Stimulated activated CD8-positive, alpha-beta memory T cell treated with anti-CD3 and anti-CD28 coated beads, Interleukin-12 subunit alpha, Interleukin-12 subunit beta, amount 100 ng/mL, for 4 hours (primary cell): Measurements from ENCODE around the gene SUGP2.

Experiments
- DNase-seq: peaks from one replicate; pipeline ENCODE4 v3.0.0-alpha.2; 2020; ENCODE audit warnings: low read depth

SUGP2 gene

DNA sequence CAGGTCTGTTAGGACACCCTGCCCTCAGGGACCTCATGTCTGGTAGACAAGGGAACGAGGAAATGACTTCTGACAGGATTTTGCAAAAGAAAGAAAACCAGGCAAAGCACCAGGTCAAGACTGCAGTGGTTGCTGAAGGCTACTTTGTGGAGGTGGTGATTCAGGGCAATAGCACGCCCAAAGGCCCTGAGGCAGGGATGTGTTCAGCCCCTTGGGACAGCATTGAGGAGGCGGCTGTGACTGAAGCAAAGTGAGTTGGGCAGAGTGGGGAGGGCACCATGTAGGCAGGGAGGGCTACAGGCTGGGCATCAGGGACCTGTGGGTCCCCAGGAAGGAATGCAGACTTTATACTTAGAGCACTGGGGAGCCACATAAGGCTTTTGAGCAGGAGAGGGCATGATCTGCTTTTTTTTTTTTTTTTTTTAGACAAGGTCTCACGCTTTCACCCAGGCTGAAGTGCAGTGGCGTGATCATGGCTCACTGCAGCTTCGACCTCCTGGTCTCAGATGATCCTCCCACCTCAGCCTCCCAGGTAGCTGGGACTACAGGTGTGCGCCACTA, 81.5 kb downstream of the SUGP2 start:
- DNase-seq, result no peak

DNA sequence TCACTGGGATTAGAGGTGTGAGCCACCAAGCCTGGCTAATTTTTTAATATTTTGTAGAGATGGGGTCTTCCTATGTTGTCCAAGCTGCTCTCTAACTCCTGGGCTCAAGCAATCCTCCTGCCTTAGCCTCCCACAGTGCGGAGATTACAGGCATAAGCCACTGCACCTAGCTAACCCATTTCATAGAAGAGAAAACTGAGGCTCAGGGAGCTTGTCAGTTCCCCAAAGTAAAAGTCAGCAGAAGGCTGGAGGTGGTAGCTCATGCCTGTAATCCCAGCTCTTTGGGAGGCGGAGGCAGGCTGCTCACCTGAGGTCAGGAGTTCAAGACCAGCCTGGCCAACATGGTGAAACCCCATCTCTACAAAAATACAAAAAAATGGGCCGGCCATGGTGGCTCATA, 83.5 kb downstream of the SUGP2 start:
- DNase-seq, result no peak

GRCh38 chr19:18948976-18949356, 84.4 kb downstream of the SUGP2 start:
- no peak for DNase-seq

DNA sequence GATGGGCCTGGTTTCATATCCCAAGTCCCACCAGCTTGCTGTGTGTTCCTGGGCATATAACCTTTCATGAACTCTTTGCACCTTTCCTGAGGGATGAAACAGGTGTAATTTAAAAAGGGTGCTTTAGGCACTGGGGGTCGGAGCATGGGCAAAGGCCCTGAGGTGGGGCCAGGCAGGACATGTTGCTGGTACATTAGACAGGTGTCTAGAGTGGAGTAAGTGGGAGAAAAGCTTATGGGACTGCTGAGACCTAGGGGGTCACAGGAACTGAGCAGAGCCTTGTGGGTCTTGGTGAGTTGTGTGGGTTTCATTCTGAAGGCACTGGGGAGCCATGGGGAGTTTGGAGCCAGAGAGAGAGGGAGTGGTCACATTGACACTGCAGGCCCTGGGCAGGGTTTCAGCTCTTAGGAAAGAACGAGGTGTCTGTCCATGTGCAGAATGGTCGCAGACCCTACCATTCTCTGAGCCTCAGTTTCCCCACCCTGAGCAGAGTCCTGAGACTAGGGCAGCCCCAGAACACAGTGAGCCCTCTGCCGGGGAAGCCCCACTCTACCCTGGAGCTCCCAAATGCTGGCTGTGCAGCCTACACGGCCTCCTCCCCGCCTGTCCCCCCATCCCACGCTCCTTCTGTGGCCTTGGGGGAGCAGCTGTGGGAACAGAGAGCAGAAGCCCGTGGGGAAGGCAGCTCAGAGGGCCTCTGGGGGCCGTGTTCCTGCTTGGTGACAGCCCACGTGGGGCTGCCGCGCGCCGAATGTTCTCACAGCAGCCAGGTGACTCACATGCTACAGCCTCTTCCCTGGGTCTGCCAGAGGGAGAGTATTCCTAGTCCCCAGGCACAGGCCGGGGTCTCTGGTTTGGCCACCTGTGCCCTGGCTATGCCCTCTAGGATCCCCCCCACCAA, 85.0 kb downstream of the SUGP2 start:
- DNase-seq, result no peak

DNA sequence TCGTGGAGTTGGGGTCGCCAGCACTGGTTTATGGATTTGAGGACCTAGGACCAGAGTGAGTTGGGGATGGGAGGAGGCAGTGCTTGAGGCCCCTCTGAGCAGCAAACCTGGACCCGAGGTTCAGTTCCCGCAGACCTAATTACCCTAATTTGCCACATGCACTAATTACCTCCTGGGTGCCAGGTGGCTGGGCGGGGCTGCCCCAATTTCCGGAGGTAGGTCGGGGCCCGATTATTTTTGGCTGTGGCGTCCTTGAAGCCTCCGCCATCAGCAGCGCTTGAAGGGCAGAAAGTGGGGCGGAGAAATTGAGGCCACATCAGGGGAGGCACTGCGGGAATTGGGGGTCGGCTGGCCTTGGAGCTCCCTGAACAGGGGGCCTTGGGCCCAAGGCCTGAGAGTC, 86.4 kb downstream of the SUGP2 start:
- DNase-seq, result no peak

- DNase-seq, result no peak
Measured at GRCh38 chr19:18946335-18946734, 87.0 kb downstream of the SUGP2 start.

DNA sequence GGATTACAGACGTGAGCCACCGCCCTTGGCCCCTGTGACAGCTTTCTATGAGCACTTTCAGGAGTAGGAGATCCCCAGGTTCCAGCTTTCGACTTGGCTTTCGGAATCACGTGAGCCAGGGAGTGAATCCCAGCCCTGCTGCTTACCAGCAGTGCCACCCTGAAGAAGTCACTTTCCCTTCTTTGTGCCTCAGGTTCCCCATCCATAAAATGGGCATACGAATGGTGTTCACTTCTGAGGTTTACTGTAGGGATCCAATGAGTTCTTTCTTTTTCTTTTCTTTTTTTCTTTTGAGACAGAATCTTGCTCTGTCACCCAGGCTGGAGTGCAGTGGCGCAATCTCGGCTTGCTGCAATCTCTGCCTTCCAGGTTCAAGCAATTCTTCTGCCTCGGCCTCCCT, 88.0 kb downstream of the SUGP2 start:
- no peak for DNase-seq

- DNase-seq, result no peak
Measured at GRCh38 chr19:18943465-18943864, 89.9 kb downstream of the SUGP2 start.

DNA sequence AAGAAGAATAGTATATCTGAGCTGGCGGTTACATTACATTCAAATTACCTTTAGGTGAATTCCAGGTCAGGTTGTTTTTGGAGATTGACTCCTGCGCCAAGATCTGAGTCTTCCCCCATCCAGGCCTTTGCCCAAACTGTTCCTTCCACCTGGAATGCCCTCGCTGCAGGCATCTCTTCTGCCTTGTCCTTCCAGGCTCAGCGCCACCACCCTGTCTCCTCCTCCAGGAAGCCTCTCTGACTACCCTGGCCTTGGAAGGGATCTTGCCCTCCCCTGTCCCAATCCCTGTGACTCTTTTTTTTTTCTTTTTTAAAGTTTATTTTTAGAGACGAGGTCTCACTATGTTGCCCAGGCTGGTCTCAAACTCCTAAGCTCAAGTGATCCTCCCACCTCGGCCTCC, 90.6 kb downstream of the SUGP2 start:
- DNase-seq, result no peak

- no peak for DNase-seq
Measured at GRCh38 chr19:18941628-18942354, 91.5 kb downstream of the SUGP2 start.
